Thyroid gland (tissue), 4 donors: ENCODE data around the gene B9D1. TPM values are rescaled to one million over a fixed set of nuclear protein-coding genes. Genes with fewer than 3 reads are reported as not detected.

Source experiments
- DNase-seq, 2 donors: peaks; one replicate each; pipeline ENCODE4 v3.0.0-alpha.2; 2019
- H3K27ac ChIP-seq, 3 donors: fragments of 200-600 bp; sonication (generic); 1 replicate in 2 of 3; 2 replicates in 1 of 3; pipeline ENCODE4 v1.5.1; 2016 to 2019; ENCODE audit warnings: mild to moderate bottlenecking in 1 of 3, moderate library complexity in 1 of 3
- H3K27me3 ChIP-seq: fragments of 200-600 bp; sonication (generic); one replicate; pipeline ENCODE4 v1.5.1; 2019
- H3K36me3 ChIP-seq, 2 donors: fragments of 200-600 bp; sonication (generic); one replicate each; pipeline ENCODE4 v1.5.1; 2016 to 2019
- H3K4me1 ChIP-seq, 2 donors: fragments of 200-600 bp; sonication (generic); one replicate each; pipeline ENCODE4 v1.5.1; 2017 to 2019
- H3K4me3 ChIP-seq, 3 donors: fragments of 200-600 bp; sonication (generic); replicated peaks in 1 of 3; 1 replicate in 2 of 3; 2 replicates in 1 of 3; pipeline ENCODE4 v1.5.1; 2016; ENCODE audit warnings: mild to moderate bottlenecking in 1 of 3
- H3K9me3 ChIP-seq: fragments of 200-600 bp; sonication (generic); one replicate; pipeline ENCODE4 v1.5.1; 2017
- CTCF ChIP-seq, 6 experiments: fragments of 200-600 bp in 3 of 6; fragments of 450-650 bp in 3 of 6; sonication (generic) in 3 of 6; IDR thresholded peaks; one replicate each; pipeline ENCODE4 v1.5.1; 2016 to 2019; ENCODE audit warnings: antibody characterized with exemption in 6 of 6, mild to moderate bottlenecking in 2 of 6, inconsistent platforms in 1 of 6, moderate library complexity in 1 of 6
- POLR2A ChIP-seq, 2 donors: fragments of 450-650 bp; IDR thresholded peaks; one replicate each; pipeline ENCODE4 v1.6.1; 2017; ENCODE audit warnings: antibody characterized with exemption in 2 of 2, mild to moderate bottlenecking in 2 of 2, moderate library complexity in 1 of 2
- WGBS, 2 donors: methylation state at CpG; one replicate each; pipeline ENCODE4 v1.1.5; 2017; 5-methylcytosine and 5-hydroxymethylcytosine counted together
- intact Hi-C: fragments of 100-400 bp; cut with DNase I; formaldehyde crosslinking; loops from one replicate; pipeline ENCODE4 v1.15.1; 2023
- total RNA-seq, 4 donors: library from RNA; depleted of rRNA; stranded (reverse); fragments of >200 nt; gene quantifications; one replicate each; pipeline ENCODE4 v1.2.3, GENCODE V29; 2016

Gene B9D1
- total RNA-seq, 4 donors from 2014 or later = 45.0 to 104 (median 90.3) TPM

GRCh38 chr17:19328441-19329061 is 34.0 kb downstream of the B9D1 start:
- no peaks in the 10 kb centered on the region for H3K9me3 ChIP-seq
- H3K36me3 ChIP-seq = no peaks in the 10 kb centered on the region
- peaks cover 0 to 3% of the 10 kb centered on the region in 2 donors for H3K4me1 ChIP-seq
- no peak overlapping the region for H3K4me3 ChIP-seq
- no peak overlapping the region for H3K27ac ChIP-seq
- no peak for DNase-seq
- 92 to 97% methylated on average over 10 of the region's 10 CpGs for WGBS, 2 donors
- TF ChIP-seq CTCF (IDR thresholded peaks at IDR 0.05) = no peak
- H3K27me3 ChIP-seq = no peaks in the 10 kb centered on the region
- intact Hi-C loops = no loop called here

GRCh38 chr17:19327031-19327783 is 35.3 kb downstream of the B9D1 start:
- no peak for DNase-seq
- Histone ChIP-seq H3K36me3 (no peaks in the 10 kb centered on the region), H3K27ac (no peak overlapping the region), H3K27me3 (no peaks in the 10 kb centered on the region), H3K9me3 (no peaks in the 10 kb centered on the region), H3K4me3 (no peak overlapping the region), H3K4me1 (peaks cover 0 to 3% of the 10 kb centered on the region in 2 donors)
- WGBS, 2 donors = 93 to 94% methylated on average over 14 of the region's 14 CpGs
- intact Hi-C loops = no loop called here
- TF ChIP-seq POLR2A (IDR thresholded peaks at IDR 0.05) (no peak), CTCF (IDR thresholded peaks at IDR 0.05) (no peak)

- no peak overlapping the region for H3K27ac ChIP-seq
- H3K36me3 ChIP-seq = no peaks in the 10 kb centered on the region
- no peaks in the 10 kb centered on the region for H3K4me1 ChIP-seq
- H3K9me3 ChIP-seq = no peaks in the 10 kb centered on the region
- TF ChIP-seq CTCF (IDR thresholded peaks at IDR 0.05) = no peak
- H3K27me3 ChIP-seq = no peaks in the 10 kb centered on the region
- intact Hi-C loops = no loop called here
- no peak for DNase-seq
- H3K4me3 ChIP-seq = no peak overlapping the region
These were observed 37.0 kb downstream of the B9D1 start for GRCh38 chr17:19325542-19325941.

- no peaks in the 10 kb centered on the region for H3K9me3 ChIP-seq
- H3K27me3 ChIP-seq = no peaks in the 10 kb centered on the region
- H3K36me3 ChIP-seq = no peaks in the 10 kb centered on the region
- WGBS, 2 donors = 100% methylated on average over 1 of the region's 1 CpG
- intact Hi-C loops = no loop called here
- no peak for DNase-seq
- no peak for TF ChIP-seq POLR2A (IDR thresholded peaks at IDR 0.05)
- TF ChIP-seq CTCF (IDR thresholded peaks at IDR 0.05) = no peak
- no peak overlapping the region for H3K4me3 ChIP-seq
- H3K27ac ChIP-seq = no peak overlapping the region
- H3K4me1 ChIP-seq = peaks cover 5 to 11% of the 10 kb centered on the region in 2 donors
These were observed 39.7 kb downstream of the B9D1 start for GRCh38 chr17:19322861-19323260.

GRCh38 chr17:19322129-19322505 is 40.4 kb downstream of the B9D1 start:
- Histone ChIP-seq H3K4me1 (peaks cover 13 to 16% of the 10 kb centered on the region in 2 donors), H3K36me3 (no peaks in the 10 kb centered on the region), H3K27ac (no peak overlapping the region), H3K9me3 (no peaks in the 10 kb centered on the region), H3K4me3 (no peak overlapping the region), H3K27me3 (no peaks in the 10 kb centered on the region)
- DNase-seq = no peak
- intact Hi-C loops = no loop called here
- 80 to 98% methylated on average over 5 of the region's 5 CpGs for WGBS, 2 donors
- TF ChIP-seq CTCF (IDR thresholded peaks at IDR 0.05) = no peak
- TF ChIP-seq POLR2A (IDR thresholded peaks at IDR 0.05) = no peak
